Neural crest cell (in vitro differentiated cells): ENCODE measurements around the gene CEP162. TPM values are rescaled to one million over a fixed set of nuclear protein-coding genes. Genes with fewer than 3 reads are reported as not detected.

Experiments
- DNase-seq: peaks from one replicate; pipeline ENCODE4 v3.0.0; 2021; ENCODE audit warnings: low read depth, mixed read lengths, low spot score
- H3K27ac Mint-ChIP-seq: one replicate; pipeline ENCODE4 v1.8.0; 2021; ENCODE audit warnings: mild to moderate bottlenecking, mixed read lengths; ENCODE audit not compliant: unreplicated experiment
- H3K27me3 Mint-ChIP-seq: 2 replicates; pipeline ENCODE4 v1.8.0; 2021; ENCODE audit warnings: low read depth, mild to moderate bottlenecking, mixed read lengths
- H3K36me3 Mint-ChIP-seq: 2 replicates; pipeline ENCODE4 v1.8.0; 2021; ENCODE audit warnings: low read depth, mild to moderate bottlenecking, mixed read lengths
- H3K4me1 Mint-ChIP-seq: 2 replicates; pipeline ENCODE4 v1.8.0; 2021; ENCODE audit warnings: mixed read lengths
- H3K4me3 Mint-ChIP-seq: one replicate; pipeline ENCODE4 v1.8.0; 2021; ENCODE audit warnings: mild to moderate bottlenecking, mixed read lengths
- H3K9me3 Mint-ChIP-seq: 2 replicates; pipeline ENCODE4 v1.8.0; 2021; ENCODE audit warnings: mixed read lengths
- total RNA-seq: library from RNA; stranded (reverse); gene quantifications from 2 replicates; pipeline ENCODE4 v1.2.1, GENCODE V29; 2021
- TF ChIP-seq, protein P1 (sequence below): fragments of 200-600 bp; sonication (generic); conservative IDR thresholded peaks from 2 replicates; pipeline ENCODE4 v1.5.0; 2021; ENCODE audit warnings: antibody characterized with exemption, mild to moderate bottlenecking

Gene CEP162
- total RNA-seq, 1 donor from 2014 or later: 19.4 TPM

DNA sequence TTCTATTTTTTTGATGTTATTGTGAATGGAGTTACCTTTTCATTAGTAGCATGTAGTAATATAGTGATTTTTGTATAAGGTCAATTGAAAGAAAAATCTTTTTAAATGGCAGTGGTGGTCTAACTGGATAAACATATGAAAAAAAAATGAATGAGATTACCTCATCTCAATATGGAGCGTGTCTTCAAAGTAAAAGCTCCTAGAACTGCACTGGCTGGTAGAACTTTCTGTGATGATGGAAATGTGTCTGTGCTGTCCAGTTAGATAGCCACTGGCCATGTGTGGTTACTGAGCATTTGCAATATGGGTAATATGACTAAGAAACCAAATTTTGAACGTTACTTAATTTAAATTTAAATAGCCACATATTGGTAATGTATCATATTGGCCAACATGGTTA, 149.8 kb downstream of the CEP162 start:
- Mint-ChIP-seq H3K27ac (no peak overlapping the region), H3K27me3 (no peaks in the 10 kb centered on the region), H3K4me3 (no peak overlapping the region), H3K4me1 (peaks cover 13% of the 10 kb centered on the region), H3K9me3 (peaks cover 10% of the 10 kb centered on the region), H3K36me3 (no peaks in the 10 kb centered on the region)
- no peak for DNase-seq
- TF ChIP-seq, protein P1, sequence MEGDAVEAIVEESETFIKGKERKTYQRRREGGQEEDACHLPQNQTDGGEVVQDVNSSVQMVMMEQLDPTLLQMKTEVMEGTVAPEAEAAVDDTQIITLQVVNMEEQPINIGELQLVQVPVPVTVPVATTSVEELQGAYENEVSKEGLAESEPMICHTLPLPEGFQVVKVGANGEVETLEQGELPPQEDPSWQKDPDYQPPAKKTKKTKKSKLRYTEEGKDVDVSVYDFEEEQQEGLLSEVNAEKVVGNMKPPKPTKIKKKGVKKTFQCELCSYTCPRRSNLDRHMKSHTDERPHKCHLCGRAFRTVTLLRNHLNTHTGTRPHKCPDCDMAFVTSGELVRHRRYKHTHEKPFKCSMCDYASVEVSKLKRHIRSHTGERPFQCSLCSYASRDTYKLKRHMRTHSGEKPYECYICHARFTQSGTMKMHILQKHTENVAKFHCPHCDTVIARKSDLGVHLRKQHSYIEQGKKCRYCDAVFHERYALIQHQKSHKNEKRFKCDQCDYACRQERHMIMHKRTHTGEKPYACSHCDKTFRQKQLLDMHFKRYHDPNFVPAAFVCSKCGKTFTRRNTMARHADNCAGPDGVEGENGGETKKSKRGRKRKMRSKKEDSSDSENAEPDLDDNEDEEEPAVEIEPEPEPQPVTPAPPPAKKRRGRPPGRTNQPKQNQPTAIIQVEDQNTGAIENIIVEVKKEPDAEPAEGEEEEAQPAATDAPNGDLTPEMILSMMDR: no peak

DNA sequence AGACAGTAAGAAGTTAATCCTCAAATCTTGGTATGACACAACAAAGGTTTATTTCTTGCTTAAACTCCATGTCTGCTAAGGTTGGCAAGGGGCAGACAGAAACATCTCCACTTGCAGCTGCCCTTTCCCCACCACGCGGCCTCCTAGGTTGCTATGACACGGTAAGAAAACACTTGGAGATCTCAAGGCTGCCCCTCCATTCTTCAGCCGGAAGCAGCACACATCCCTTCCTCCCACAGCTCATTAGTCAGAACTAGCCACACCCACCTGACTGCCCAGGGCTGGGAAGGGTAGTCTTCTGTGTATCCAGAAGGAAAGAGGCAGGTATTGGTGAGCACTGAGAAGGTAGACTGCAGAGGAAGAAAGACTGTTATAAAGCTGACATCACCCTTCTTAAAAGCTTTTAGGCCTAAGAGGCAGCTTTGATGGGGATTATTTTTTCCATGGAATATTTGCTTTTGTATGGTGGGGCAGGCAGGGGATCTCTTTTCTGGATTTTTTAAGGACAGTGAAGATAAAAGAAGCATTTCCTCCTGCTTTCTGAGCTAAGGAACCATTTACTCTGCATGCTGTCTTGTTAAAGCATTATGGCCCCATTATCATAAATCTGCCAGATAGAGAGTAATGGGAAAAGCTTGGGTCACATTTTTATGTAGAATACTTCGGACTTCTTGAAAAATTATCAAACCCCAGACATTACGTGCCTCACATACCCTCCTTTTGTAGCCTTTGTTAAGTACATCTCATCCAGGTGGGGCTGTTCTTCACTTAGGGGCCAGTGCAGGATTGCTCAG, 152.3 kb downstream of the CEP162 start:
- no peak for DNase-seq
- Mint-ChIP-seq H3K9me3 (peaks cover 14% of the 10 kb centered on the region), H3K36me3 (peaks cover 4% of the 10 kb centered on the region), H3K27ac (peak overlapping the region; percentile 60), H3K4me3 (no peak overlapping the region), H3K27me3 (no peaks in the 10 kb centered on the region), H3K4me1 (peaks cover 9% of the 10 kb centered on the region)
- TF ChIP-seq, protein P1: no peak

Other genes starting within 250 kb of the CEP162 start
- 0.93 and 1.4 TPM in 2 replicates for gene MRAP2, start 193.9 kb downstream of the CEP162 start, total RNA-seq